ENCODE measurements around the gene CYYR1.

- TF ChIP-seq CTCF (conservative IDR thresholded peaks at IDR 0.05; ENCODE audit: low read depth, low read length) = no peak
- no peak for TF ChIP-seq EZH2phosphoT487 (IDR thresholded peaks at IDR 0.05; ENCODE audit: borderline replicate concordance, low read length)
These were observed 23.9 kb upstream of the CYYR1 start for GRCh38 chr21:26597031-26597430.
